MG63 (cell line): Measurements from ENCODE around the gene TYW3. TPM values are rescaled to one million over a fixed set of nuclear protein-coding genes. Genes with fewer than 3 reads are reported as not detected.

ENCODE experiments used
- total RNA-seq: library from RNA; depleted of rRNA; stranded (reverse); fragments of >200 nt; shearing (Covaris generic); gene quantifications from 2 replicates; pipeline ENCODE4 v1.2.3, GENCODE V29; 2014; ENCODE audit warnings: low replicate concordance; rRNA removed

TYW3 gene
- total RNA-seq, 1 experiment from 2014 or later, result 4.0 TPM

Other genes with a start within 250 kb of the TYW3 start
- gene LRRC53, start 220.5 kb upstream of the TYW3 start, total RNA-seq, result not detected in 2 replicates
- gene ERICH3, start 59.4 kb upstream of the TYW3 start, total RNA-seq, result not detected in 2 replicates
- gene CRYZ, start 102 bp upstream of the TYW3 start, total RNA-seq, result 35.8 and 55.8 TPM in 2 replicates